CD4-positive, alpha-beta T cell treated with Interleukin-12 subunit alpha and Interleukin-12 subunit beta, for 1 hour (primary cell): ENCODE results near the gene EGR2.
"Not testable (repeated sequence)": the region's sequence is repeated elsewhere in the genome, so short reads cannot be mapped to it uniquely, and the experiment has no call there.

Experiments used
- DNase-seq: peaks from one replicate; pipeline ENCODE4 v3.0.0-alpha.2; 2020

EGR2 gene

GRCh38 chr10:62792261-62792660, 23.9 kb downstream of the EGR2 start:
- no peak for DNase-seq

DNA sequence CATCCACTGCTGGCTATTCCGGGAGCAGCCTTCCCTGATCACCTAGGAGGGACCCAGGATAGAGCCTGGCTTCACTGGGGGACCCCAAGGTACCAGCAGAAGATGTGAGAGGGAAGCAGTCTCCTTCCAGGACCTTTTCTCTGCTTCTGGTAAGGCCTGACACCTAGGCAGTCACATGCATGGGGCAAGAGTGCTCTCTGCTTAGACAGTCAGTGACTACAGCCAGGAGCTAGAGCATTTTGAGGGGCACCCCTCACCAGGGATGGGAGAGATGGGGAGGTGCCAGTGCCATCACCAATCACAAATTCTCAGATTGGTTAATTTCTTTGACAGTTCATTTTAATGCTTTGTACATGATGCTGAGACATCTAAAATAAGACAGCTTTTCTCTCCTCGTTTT, 25.6 kb downstream of the EGR2 start:
- no peak for DNase-seq

- no peak for DNase-seq
These were observed 26.1 kb downstream of the EGR2 start for GRCh38 chr10:62790019-62790555.

DNA sequence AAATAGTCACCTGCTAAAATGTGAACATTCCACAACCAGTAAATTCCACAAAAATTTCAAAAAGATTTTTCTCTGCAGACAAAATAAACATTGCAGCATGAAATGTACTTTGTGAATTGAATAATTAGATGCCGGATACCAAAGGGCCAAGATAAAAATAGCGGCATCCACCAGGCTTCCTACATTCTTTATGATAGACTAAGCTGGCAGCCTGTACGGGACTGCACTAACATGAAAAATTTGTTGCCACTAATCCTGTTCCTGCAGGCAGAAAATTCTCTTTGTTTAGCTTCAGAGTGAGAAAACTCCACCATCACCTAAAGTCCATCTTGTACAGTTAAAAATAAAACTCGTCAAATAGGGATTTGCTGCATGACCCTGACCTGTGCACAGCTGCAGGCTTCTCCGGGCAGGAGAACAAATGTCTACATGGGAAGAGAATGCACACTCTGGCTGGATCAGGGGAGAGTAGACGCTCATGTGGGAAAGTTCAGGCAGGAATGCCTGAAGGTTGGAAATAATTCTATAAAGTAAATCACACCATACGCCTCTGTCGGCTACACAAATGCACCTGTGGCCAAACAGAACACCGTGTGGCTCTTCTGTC, 27.2 kb downstream of the EGR2 start:
- no peak for DNase-seq

- not testable (repeated sequence) for DNase-seq
These were observed 27.9 kb downstream of the EGR2 start for GRCh38 chr10:62788285-62788684.

DNA sequence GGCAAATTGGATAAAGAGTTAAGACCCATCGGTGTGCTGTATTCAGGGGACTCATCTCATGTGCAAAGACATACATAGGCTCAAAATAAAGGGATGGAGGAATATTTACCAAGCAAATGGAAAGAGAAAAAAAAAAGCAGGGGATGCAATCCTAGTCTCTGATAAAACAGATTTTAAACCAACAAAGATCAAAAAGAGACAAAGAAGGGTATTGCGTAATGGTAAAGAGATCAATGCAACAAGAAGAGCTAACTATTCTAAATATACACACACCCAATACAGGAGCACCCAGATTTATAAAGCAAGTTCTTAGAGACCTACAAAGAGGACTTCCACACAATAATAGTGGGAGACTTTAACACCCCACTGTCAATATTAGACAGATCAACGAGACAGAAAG, 31.6 kb downstream of the EGR2 start:
- DNase-seq, result not testable (repeated sequence)

GRCh38 chr10:62779487-62780248, 36.5 kb downstream of the EGR2 start:
- DNase-seq, result peak; percentile 91

GRCh38 chr10:62778125-62778524, 38.0 kb downstream of the EGR2 start:
- DNase-seq, result no peak

- DNase-seq, result no peak
These were observed 43.8 kb downstream of the EGR2 start for GRCh38 chr10:62772186-62772974.

DNA sequence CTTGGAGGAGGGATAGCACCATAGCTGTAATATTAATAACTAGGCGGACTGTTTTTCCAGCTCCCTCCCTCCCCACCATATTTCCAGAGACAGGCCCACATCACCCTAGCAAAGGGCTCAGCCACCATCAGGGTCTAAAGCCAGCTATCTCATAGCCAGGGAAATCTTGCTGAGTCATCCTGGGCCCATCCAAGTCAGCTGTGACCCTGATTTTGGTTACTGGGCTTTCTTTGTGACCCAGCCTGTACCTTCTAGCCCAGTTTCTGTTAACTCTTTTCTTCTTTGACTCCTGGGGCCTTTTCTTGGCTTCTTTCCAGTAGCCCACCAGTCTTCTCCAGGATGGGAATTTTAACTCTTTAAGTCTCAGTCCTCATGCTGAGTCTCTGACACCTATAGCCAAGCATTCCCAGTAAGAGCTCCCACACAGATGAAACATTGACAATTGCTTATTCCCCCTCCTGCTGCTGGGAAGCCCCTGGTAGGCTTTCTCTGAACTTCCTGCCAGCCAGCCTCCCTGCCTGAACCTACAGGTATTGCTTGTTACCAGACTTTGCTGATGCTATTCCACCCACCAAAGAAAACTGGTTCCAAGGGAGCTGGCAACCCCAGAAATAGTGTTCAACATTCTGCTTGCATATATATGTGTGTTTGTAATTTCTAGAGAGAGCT, 46.5 kb downstream of the EGR2 start:
- no peak for DNase-seq

- DNase-seq, result no peak
These were observed 49.8 kb downstream of the EGR2 start for GRCh38 chr10:62766386-62766785.

GRCh38 chr10:62765726-62766125, 50.4 kb downstream of the EGR2 start:
- no peak for DNase-seq

- no peak for DNase-seq
These were observed 52.2 kb downstream of the EGR2 start for GRCh38 chr10:62764011-62764410.

DNA sequence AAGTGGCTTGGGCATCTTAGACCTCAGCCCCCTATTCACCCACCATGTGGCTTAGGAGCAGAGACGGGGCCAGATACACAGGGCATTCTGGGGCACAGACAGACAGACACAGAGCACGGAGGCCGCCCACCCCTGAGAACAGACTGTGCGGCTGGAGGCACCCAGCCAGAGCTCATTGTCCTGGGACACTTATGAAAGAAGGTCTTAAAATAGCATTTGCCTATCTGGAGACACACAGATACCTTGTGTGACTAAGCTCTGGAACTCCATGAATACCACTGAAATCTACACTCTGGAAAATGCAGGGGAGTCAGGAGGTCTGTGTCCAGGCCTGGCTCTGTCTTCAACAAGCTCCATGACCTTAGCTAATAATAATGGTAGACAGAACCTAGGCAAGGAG, 53.0 kb downstream of the EGR2 start:
- no peak for DNase-seq
